22Rv1 (cell line): ENCODE measurements around the gene OPN1LW.
"Not testable (repeated sequence)": the region's sequence is repeated elsewhere in the genome, so short reads cannot be mapped to it uniquely, and the experiment has no call there.

ENCODE experiments used
- H3K27ac ChIP-seq: fragments of 450-650 bp; 2 replicates; pipeline ENCODE4 v1.5.1; 2017
- CTCF ChIP-seq: fragments of 450-650 bp; IDR thresholded peaks from 2 replicates; pipeline ENCODE4 v1.5.1; 2017; ENCODE audit warnings: mild to moderate bottlenecking
- ZFX ChIP-seq: fragments of 450-650 bp; IDR thresholded peaks from 2 replicates; pipeline ENCODE4 v1.6.1; 2017; ENCODE audit warnings: antibody characterized with exemption, borderline replicate concordance

OPN1LW gene

GRCh38 chrX:154142950-154143745, 895 bp upstream of the OPN1LW start:
- H3K27ac ChIP-seq = no peak overlapping the region
- TF ChIP-seq ZFX (no peak), CTCF (no peak)

- H3K27ac ChIP-seq = not testable (repeated sequence)
Measured at GRCh38 chrX:154151030-154151429, 7.0 kb downstream of the OPN1LW start.

- H3K27ac ChIP-seq = not testable (repeated sequence)
Measured at GRCh38 chrX:154156221-154156620, 12.2 kb downstream of the OPN1LW start.

- not testable (repeated sequence) for H3K27ac ChIP-seq
Measured at GRCh38 chrX:154157207-154157606, 13.2 kb downstream of the OPN1LW start.

- H3K27ac ChIP-seq = not testable (repeated sequence)
Measured at GRCh38 chrX:154159345-154159744, 15.3 kb downstream of the OPN1LW start.

- H3K27ac ChIP-seq = not testable (repeated sequence)
Measured at GRCh38 chrX:154164902-154165301, 20.9 kb downstream of the OPN1LW start.

GRCh38 chrX:154168384-154168783, 24.3 kb downstream of the OPN1LW start:
- H3K27ac ChIP-seq = not testable (repeated sequence)

GRCh38 chrX:154172535-154172943, 28.5 kb downstream of the OPN1LW start:
- H3K27ac ChIP-seq = not testable (repeated sequence)

- H3K27ac ChIP-seq = not testable (repeated sequence)
Measured at GRCh38 chrX:154174356-154174755, 30.3 kb downstream of the OPN1LW start.

GRCh38 chrX:154182296-154182695, 38.3 kb downstream of the OPN1LW start, which contains the start of gene OPN1MW:
Gene OPN1MW (plus strand): TSS chrX:154182596. CDS start chrX:154182678, 82 bp downstream.
- H3K27ac ChIP-seq = not testable (repeated sequence)

- H3K27ac ChIP-seq = not testable (repeated sequence)
Measured at GRCh38 chrX:154183794-154184193, 39.8 kb downstream of the OPN1LW start.

GRCh38 chrX:154192846-154193245, 48.8 kb downstream of the OPN1LW start:
- H3K27ac ChIP-seq = not testable (repeated sequence)

- not testable (repeated sequence) for H3K27ac ChIP-seq
Measured at GRCh38 chrX:154194316-154194715, 50.3 kb downstream of the OPN1LW start.

- not testable (repeated sequence) for H3K27ac ChIP-seq
Measured at GRCh38 chrX:154196466-154196865, 52.4 kb downstream of the OPN1LW start.
